Mucosa of descending colon (tissue), 3 donors: ENCODE data around the gene ZNF684. TPM values are rescaled to one million over a fixed set of nuclear protein-coding genes. Genes with fewer than 3 reads are reported as not detected.
A peak's percentile ranks its signal among the peaks of the same experiment; 100 is the strongest.

Experiments used
- ATAC-seq: fragments of 200-7000 bp; cut with Tn5 transposase; one replicate; pipeline ENCODE4 v1.9.1; 2020; ENCODE audit warnings: mild to moderate bottlenecking, moderate library complexity
- DNase-seq, 3 donors: peaks; one replicate each; pipeline ENCODE4 v3.0.0-alpha.2; 2020
- H3K36me3 ChIP-seq: fragments of 200-600 bp; one replicate; pipeline ENCODE4 v1.8.0; 2021; ENCODE audit warnings: low read depth, mild to moderate bottlenecking
- H3K4me1 ChIP-seq: fragments of 200-600 bp; one replicate; pipeline ENCODE4 v1.8.0; 2021; ENCODE audit warnings: low read depth, mild to moderate bottlenecking
- H3K4me3 ChIP-seq: fragments of 200-600 bp; one replicate; pipeline ENCODE4 v1.8.0; 2021; ENCODE audit warnings: mild to moderate bottlenecking
- H3K9me3 ChIP-seq: fragments of 200-600 bp; one replicate; pipeline ENCODE4 v1.8.0; 2021; ENCODE audit warnings: mild to moderate bottlenecking
- intact Hi-C, 2 donors: fragments of 100-400 bp; cut with DNase I in 1 of 2; cut with micrococcal nuclease in 1 of 2; formaldehyde crosslinking; loops; one replicate each; pipeline versions ENCODE4 v1.11.0 to v1.11.1; 2022; cut with DNase I, micrococcal nuclease
- total RNA-seq, 3 donors: library from RNA; stranded (reverse); fragmentation: NEBNext Ultra II Directional in 2 of 3; extraction: Animal tissue kit (Norgen Biotek cat#: 25700) in 2 of 3; gene quantifications; one replicate each; pipeline versions ENCODE4 v1.2.1 to v1.2.4, GENCODE V29; 2021 to 2023
- TF ChIP-seq, protein P1 (sequence below): fragments of 200-600 bp; IDR thresholded peaks from one replicate; pipeline ENCODE4 v1.8.0; 2022; ENCODE audit warnings: antibody characterized with exemption, mild to moderate bottlenecking
- donor health status: DM: no; HTN: no; CAD: no; lungs with moderate emphysema.
- donor health status: DM: no; HTN: no; CAD: no.
- donor health status: DM: no; HTN: yes; CAD: no.

ZNF684 gene
- total RNA-seq, 3 donors from 2014 or later: 5.1 to 6.7 (median 6.1) TPM

DNA sequence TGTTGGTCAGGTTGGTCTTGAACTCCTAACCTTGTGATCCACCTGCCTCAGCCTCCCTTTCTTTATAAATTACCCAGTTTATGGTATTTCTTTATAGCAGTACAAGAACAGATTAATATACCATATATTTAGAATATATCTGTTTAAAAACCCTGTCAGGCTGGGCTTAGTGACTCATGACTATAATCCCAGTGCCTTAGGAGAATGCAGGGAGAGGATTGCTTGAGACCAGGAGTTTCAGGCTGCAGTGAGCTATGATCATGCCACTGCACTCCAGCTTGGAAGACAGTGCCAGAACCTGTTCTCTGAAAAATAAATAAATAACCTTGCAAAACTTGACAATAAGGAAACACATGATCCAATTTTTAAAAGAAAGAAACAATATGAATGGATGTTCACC is 43.9 kb downstream of the ZNF684 start:
- DNase-seq (no peak), ATAC-seq (no peak)
- H3K4me3 ChIP-seq: no peak overlapping the region
- H3K36me3 ChIP-seq: no peaks in the 10 kb centered on the region
- TF ChIP-seq, protein P1, sequence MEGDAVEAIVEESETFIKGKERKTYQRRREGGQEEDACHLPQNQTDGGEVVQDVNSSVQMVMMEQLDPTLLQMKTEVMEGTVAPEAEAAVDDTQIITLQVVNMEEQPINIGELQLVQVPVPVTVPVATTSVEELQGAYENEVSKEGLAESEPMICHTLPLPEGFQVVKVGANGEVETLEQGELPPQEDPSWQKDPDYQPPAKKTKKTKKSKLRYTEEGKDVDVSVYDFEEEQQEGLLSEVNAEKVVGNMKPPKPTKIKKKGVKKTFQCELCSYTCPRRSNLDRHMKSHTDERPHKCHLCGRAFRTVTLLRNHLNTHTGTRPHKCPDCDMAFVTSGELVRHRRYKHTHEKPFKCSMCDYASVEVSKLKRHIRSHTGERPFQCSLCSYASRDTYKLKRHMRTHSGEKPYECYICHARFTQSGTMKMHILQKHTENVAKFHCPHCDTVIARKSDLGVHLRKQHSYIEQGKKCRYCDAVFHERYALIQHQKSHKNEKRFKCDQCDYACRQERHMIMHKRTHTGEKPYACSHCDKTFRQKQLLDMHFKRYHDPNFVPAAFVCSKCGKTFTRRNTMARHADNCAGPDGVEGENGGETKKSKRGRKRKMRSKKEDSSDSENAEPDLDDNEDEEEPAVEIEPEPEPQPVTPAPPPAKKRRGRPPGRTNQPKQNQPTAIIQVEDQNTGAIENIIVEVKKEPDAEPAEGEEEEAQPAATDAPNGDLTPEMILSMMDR: no peak
- H3K4me1 ChIP-seq: no peaks in the 10 kb centered on the region
- intact Hi-C loops: no loop called here
- no peaks in the 10 kb centered on the region for H3K9me3 ChIP-seq

DNA sequence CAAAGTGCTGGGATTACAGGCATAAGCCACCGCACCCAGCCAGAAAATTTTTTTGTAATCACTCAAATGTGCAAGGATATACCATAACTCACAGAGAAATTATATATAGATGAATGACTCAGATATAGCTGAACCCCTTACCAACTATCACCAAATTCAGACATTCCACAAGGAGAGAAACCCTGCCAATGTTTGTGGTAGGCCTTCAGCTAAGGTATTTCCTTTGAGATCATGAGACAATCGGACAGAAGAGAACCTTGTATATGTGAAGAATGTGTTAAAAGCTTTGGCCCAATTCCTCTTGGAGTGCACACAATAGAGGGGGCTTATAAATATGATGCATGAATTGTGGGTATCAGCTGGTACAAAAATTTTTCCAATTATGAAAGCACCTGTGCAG is 50.7 kb downstream of the ZNF684 start:
- Histone ChIP-seq H3K4me1 (no peaks in the 10 kb centered on the region), H3K36me3 (no peaks in the 10 kb centered on the region), H3K4me3 (no peak overlapping the region), H3K9me3 (no peaks in the 10 kb centered on the region)
- intact Hi-C loops: no loop called here
- DNase-seq (no peak), ATAC-seq (no peak)
- TF ChIP-seq, protein P1: no peak

GRCh38 chr1:40583980-40584379 is 52.5 kb downstream of the ZNF684 start:
- intact Hi-C loops: no loop called here
- DNase-seq (no peak), ATAC-seq (no peak)
- TF ChIP-seq, protein P1: no peak
- Histone ChIP-seq H3K4me3 (no peak overlapping the region), H3K9me3 (no peaks in the 10 kb centered on the region), H3K4me1 (no peaks in the 10 kb centered on the region), H3K36me3 (no peaks in the 10 kb centered on the region)

- intact Hi-C loops: no loop called here
- no peak for ATAC-seq
These were observed 57.1 kb downstream of the ZNF684 start for GRCh38 chr1:40588586-40588985.

GRCh38 chr1:40592107-40592803 is 60.8 kb downstream of the ZNF684 start:
- ATAC-seq: peak; percentile 59
- no peak overlapping the region for H3K4me3 ChIP-seq
- TF ChIP-seq, protein P1: no peak
- peak in 1 of 3 donors; percentile 37 for DNase-seq
- no peaks in the 10 kb centered on the region for H3K9me3 ChIP-seq
- no peaks in the 10 kb centered on the region for H3K36me3 ChIP-seq
- intact Hi-C loops: no loop called here
- H3K4me1 ChIP-seq: no peaks in the 10 kb centered on the region

More at GRCh38 chr1:40588586-40588985, 57.1 kb downstream of the ZNF684 start:
- Histone ChIP-seq H3K4me3 (no peak overlapping the region), H3K9me3 (no peaks in the 10 kb centered on the region), H3K4me1 (no peaks in the 10 kb centered on the region), H3K36me3 (no peaks in the 10 kb centered on the region)
- DNase-seq: no peak
- TF ChIP-seq, protein P1: no peak
